SH-SY5Y (cell line): Measurements from ENCODE around the gene LCT.

Experiments used
- GATA2 ChIP-seq: IDR thresholded peaks from 2 replicates; pipeline ENCODE4 v1.6.1; 2011; ENCODE audit warnings: mild to moderate bottlenecking, low read depth, low read length
- GATA3 ChIP-seq: IDR thresholded peaks from 2 replicates; pipeline ENCODE4 v1.6.1; 2011; ENCODE audit warnings: low read depth, mild to moderate bottlenecking, low read length, moderate library complexity

DNA sequence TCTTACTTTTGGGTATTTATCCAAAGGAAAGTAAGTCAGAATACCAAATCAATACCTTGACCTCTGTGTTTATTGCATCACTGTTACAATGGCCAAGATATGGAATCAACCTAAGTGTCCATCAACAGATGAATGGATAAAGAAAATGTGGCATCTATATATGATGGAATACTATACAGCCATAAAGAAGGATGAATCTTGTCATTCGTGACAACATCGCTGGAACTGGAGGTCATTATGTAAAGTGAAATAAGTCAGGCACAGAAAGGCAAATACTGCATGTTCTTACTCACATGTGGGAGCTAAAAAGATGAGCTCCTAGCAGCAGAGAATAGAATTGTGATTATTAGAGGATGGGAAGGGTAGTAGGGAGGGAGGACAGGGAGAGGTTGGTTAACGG, 34.6 kb downstream of the LCT start:
- TF ChIP-seq GATA3 (no peak), GATA2 (no peak)
